ENCODE data around the gene IFI27L2. TPM values are rescaled to one million over a fixed set of nuclear protein-coding genes. Genes with fewer than 3 reads are reported as not detected.
"Not testable (repeated sequence)": the region's sequence is repeated elsewhere in the genome, so short reads cannot be mapped to it uniquely, and the experiment has no call there.

The IFI27L2 gene
- polyA plus RNA-seq, 1 donor, result 17.3 TPM

DNA sequence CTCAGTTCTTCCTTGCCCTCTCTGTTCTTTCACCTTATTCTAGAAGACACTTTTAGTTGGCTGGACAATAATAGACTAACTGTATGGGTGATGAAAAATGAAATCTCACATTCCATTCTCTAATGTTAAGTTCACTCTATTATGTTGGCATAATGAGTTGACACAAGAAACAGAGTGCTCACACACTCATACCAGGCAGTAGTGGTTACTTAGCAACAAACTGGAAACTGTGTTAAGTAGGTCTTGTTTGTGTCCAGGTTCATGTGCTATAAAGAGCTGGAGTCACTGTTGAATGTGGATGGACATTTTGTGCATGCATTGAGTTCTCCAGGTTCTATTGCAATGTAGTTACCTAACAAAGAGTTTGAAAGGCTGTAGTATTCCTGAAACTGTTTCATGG, 27.8 kb upstream of the IFI27L2 start:
- DNase-seq, result no peak

GRCh38 chr14:94156143-94156542, 26.7 kb upstream of the IFI27L2 start:
- DNase-seq, result not testable (repeated sequence)

DNA sequence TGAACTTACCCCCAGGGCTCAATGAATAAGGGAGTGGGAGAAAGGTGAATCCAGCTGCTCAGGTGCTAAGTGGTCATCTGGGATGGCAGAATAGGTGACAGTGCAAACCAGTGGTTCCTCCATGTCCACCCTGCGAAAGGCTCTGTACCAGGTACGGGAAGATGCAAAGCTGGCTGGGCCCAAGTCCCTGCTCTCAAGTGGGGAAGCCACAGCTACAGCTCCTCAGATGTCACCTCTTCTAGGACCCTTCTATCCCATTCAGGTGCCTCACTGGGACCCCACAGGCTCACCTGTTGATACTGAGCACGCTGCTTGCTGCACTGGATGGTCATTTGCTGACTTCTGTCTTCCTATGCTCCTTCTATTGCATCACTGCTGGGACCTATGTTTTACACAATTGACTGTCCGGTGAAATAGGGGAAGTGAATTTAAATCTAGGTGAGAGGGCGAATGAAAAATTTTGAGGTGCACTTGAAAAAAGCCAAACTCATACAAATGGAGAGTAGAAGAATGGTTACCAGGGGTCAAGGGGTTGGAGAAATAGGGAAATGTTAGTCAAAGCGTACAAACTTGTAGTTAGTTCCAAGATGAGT, 24.4 kb upstream of the IFI27L2 start:
- DNase-seq, result no peak

DNA sequence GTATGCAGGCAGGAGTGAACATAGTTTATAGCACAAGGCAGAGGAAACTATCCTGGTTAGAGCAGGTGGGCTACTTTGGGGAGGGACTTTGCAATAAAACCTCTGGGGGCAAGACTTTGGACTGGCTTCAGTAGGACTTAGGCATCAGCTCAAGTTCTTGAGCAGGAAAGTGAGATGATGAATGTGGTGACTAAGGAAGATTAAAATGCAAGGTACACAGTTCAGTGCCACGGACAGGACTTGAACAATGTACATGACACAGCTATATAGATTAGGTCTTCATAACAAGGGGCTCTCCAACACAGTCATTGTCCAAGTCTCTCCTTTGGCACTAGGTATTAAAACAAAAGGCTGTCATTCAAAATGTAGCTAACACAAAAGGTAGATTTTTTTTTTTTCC, 23.3 kb upstream of the IFI27L2 start:
- DNase-seq, result no peak

DNA sequence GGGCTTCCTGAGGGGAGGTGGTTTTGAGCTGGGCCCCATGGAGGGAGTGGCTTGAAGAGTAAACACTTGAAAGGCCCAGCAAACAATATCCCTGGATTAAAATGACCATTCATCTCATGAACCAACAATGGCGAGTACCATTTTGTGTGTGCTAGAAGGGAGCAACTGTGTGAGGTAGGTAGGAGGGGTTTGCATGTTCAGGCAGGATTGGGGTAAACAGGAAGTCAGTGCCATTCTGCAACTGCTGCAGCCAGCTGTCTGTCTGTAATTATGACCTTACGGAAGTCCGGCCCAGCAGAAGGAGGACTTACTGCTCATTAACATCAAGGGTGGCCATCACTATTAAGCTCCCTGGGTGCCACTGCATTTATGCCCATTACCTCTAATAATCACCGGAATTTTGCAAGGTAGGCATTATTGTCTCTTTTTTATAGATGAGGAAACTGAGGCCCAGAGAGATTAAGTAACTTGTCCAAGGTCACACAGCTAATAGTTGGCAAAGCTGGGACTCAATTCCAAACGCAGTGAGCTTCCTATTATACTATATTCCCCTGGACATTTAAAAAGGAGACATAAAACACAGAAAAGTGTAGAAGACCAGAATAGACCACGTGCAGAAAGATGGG, 16.6 kb upstream of the IFI27L2 start:
- DNase-seq, result no peak

GRCh38 chr14:94144765-94145164, 15.4 kb upstream of the IFI27L2 start:
- DNase-seq, result no peak

DNA sequence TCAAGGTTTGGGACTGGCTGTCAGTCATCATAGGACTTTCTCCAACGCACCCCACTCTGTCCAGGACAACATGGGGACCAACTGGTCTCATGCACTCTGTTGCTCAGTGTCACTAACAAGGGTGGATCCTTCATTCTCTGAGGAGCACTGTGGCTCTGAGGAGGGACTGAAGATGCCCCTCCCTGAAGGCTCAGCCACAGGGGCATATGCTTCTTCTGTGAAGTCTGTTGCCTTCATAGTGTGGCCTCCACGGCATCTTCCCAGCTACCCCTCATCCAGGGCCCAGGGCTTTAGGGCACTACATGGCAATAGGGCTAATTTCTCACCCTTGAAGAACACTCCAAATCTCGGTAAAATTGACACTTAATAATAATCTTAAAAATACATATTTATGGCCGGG, 14.3 kb upstream of the IFI27L2 start:
- no peak for DNase-seq

- DNase-seq, result no peak
These were observed 13.8 kb upstream of the IFI27L2 start for GRCh38 chr14:94143239-94143638.

GRCh38 chr14:94142836-94143235, 13.4 kb upstream of the IFI27L2 start:
- DNase-seq, result no peak

DNA sequence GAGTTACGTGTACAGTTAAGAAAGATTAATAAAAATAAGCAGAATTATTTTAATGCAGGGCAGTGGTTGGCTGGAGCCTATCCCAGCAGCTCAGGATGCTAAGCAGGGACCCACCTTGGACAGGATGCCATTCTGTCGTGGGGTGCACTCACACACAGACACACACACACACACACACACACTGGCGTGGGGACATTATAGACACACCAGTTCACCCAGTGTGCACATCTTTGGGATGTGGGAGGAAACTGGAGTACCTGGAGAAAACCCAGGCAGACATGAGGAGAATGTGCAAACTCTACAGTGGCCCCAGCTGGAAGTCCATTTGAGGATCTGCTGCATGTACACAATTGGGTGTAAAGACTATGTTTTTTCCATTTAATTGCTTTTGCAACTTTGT, 12.8 kb upstream of the IFI27L2 start:
- no peak for DNase-seq

DNA sequence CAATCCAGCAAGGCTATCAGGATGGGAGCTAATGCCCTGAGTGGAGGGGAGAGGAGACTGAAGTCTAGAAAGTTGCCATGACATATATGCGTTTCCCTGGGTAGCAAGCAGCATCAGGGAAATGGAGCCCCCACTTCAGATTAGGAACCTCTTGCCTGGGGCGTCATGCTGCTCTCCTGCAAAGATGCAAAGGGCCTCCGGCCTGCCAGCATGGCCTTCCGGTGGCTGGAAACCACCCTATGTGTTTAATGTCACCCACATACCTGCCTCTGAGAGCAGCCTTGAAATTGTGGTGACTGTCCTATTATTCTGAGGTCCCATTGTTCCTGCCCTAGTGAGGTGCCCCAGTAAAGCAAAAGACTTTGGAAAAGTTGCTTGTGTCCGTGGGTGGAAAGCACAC, 10.0 kb upstream of the IFI27L2 start:
- no peak for DNase-seq

- DNase-seq, result no peak
These were observed 9.6 kb upstream of the IFI27L2 start for GRCh38 chr14:94139006-94139405.

DNA sequence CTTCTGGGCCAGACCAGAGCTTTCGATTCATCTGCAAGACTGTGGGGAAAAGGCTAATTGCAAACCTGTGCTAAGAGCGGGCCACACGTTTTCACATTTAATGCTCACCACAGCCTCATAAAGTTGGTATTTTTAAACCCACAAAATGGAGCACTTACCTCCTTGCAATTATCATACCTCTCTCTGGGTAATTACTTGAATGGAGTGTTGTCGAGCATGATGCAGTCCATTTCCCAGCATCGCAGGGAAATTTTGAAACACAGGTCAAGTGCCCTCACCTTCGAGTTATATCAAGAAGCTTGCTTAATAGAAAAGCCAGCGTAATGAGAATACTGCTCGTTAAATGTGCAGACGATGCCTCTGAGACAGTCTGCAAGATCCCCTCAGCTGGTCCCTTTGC, 8.8 kb upstream of the IFI27L2 start:
- DNase-seq, result no peak

DNA sequence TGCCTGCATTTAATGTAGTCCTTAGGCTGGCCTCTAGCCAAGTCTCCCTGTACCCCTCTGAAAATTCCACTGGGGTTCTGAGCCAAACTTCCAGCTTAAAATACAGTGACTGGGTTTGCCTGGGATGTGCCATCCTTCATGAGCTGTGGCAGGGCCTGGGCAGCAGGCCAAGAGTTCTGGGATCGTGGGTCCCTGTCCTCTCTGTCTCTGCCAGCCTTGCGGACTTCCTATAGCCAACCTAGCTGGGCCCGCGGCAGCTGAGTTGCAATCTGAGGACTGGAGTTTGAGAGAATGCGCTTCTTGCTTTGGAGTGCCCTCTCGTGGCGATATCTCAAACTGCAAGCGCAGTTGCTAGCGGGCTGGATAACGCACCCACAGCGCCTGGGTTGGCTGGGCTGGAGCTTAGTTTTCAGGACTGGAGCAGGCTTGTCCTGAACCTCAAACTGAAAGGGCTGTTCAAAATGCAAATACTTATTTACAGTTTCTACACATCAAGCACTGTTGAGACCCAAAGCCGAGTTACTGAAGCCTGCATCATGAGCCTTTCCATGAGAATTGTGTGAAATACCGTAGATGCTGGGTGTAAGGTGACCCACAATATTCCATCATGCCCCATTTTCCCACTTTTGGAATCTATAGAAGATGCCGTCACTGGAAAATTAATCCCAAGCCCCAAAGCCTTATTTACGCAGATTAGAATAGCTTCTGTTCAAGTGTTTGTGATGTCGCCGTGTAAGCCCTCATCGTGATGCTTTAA, 7.3 kb upstream of the IFI27L2 start:
- peak; percentile 77 for DNase-seq

- no peak for DNase-seq
These were observed 6.1 kb upstream of the IFI27L2 start for GRCh38 chr14:94135476-94135875.

- peak; percentile 74 for DNase-seq
These were observed 3.0 kb upstream of the IFI27L2 start for GRCh38 chr14:94132285-94132887.

GRCh38 chr14:94129758-94130414, 482 bp upstream of the IFI27L2 start:
- peak; percentile 42 for DNase-seq

DNA sequence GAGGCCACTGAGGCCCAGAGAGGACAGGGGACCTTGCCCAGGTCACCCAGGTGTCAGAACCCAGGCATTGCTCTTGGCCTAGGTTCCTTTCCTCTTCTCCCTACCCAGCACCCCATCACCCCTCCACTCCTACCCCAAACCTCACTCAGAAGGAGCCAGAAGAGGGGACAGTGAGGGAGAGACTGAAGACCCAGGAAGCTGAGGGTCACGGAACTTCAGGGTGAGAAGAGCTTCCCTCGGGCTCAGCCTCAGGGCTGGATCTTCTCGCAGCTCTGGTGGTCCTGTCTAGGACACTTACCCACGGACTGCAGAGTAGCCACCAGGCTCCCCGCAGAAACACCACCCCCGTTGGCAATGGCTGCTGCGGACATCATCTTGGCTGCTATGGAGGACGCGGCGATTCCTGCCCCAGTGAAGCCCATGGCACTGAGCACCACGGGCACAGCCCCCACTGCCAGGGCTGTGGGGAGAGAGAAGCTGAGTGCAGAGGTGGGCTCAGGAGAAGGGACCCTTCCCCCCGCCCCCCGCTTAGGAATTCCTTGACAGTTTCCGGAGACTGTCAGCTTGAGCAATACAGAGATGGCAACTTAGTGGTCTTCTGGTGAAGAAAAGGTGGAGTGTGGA, 1.1 kb downstream of the IFI27L2 start:
- DNase-seq, result no peak

DNA sequence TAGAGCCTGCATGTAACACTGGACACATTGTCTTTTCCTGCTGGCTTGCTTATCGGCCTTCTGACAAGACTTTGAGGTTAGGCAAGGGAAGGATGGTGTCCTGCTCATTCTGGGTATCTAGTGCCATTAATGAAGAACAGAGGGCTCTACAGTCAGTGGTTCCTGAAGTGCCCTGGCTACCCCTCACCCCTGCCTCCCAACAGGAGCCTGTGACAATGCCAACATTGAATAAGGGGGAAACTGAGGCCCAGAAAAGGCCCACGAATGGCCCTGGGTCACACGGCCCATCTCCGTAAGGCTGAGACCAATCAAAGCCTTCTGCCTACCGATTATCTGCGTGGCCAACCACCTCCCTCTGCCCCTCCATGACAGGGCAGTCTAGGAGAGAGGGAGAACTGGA, 2.1 kb downstream of the IFI27L2 start:
- no peak for DNase-seq

DNA sequence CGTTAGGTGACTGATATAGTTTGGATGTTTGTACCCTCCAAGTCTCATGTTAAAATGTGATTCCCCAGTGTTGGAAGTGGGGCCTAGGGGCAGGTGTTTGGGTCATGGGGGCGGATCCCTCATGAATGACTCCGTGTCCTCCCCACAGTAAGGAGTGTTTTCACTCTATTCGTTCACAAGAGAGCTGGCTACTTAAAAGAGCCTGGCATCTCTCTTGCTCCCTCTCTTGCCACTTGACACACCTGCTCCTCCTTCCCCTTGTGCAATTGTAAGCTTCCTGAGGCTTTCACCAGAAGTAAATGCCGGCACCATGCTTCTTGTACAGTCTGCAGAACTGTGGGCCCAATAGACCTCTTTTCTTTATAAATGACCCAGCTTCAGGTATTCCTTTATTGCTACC, 2.6 kb downstream of the IFI27L2 start:
- no peak for DNase-seq

DNA sequence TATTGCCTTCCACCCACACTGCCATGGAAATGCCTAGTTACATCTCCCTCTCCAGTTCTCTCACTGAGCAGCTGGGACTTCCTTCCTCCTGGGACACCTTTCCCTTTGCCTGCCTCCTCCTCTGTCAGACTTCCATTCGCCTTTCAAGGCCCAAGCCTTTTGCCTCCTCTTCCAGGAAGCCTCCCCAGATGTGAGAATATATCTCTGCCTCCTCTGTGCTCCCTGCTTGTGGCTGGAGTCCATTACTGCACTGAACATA, 3.1 kb downstream of the IFI27L2 start:
- no peak for DNase-seq

- no peak for DNase-seq
These were observed 3.6 kb downstream of the IFI27L2 start for GRCh38 chr14:94125659-94126418.

Data from left kidney (tissue), 2 donors.